Panc1 (cell line): ENCODE results near the gene JAML. TPM values are rescaled to one million over a fixed set of nuclear protein-coding genes. Genes with fewer than 3 reads are reported as not detected.

Experiments
- ATAC-seq: fragments of 200-7000 bp; cut with Tn5 transposase; 2 replicates; pipeline ENCODE4 v1.9.1; 2020; ENCODE audit warnings: mild to moderate bottlenecking, moderate library complexity
- BruUV-seq: library from RNA; stranded (reverse); fragments of 400-500 nt; replicated peaks from 2 replicates; lab custom pipeline; 2021; lab: Mats Ljungman, UMichigan
- CTCF ChIA-PET: fragments of 300-600 bp; sonication (Branson Sonifier 250); formaldehyde crosslinking; loops from one replicate; lab custom pipeline; 2022; ENCODE audit warnings: antibody characterized with exemption; lab: Charles Lee
- POLR2A ChIA-PET: fragments of 300-600 bp; sonication (Branson Sonifier 250); formaldehyde crosslinking; loops from one replicate; lab custom pipeline; 2022; ENCODE audit warnings: antibody characterized with exemption; lab: Charles Lee
- DNase-seq: peaks from one replicate; pipeline ENCODE4 v3.0.0-alpha.2; 2010; ENCODE audit warnings: low read depth, low spot score
- H3K27ac ChIP-seq: 2 replicates; pipeline ENCODE4 v1.5.1; 2011; ENCODE audit warnings: mild to moderate bottlenecking, low read length, inconsistent platforms
- H3K27me3 ChIP-seq: fragments of 200-500 bp; sonication (Bioruptor generic); 2 replicates; pipeline ENCODE4 v1.6.0; 2014; ENCODE audit warnings: low read length, inconsistent platforms; ENCODE audit not compliant: control insufficient read depth, insufficient read depth
- H3K36me3 ChIP-seq: fragments of 200-500 bp; sonication (Bioruptor generic); 2 replicates; pipeline ENCODE4 v1.5.1; 2014; ENCODE audit warnings: inconsistent platforms, mild to moderate bottlenecking, low read length, moderate library complexity; ENCODE audit not compliant: control insufficient read depth, insufficient read depth
- H3K4me1 ChIP-seq: 2 replicates; pipeline ENCODE4 v1.5.1; 2011; ENCODE audit warnings: inconsistent platforms, mild to moderate bottlenecking, low read length, moderate library complexity; ENCODE audit not compliant: control insufficient read depth, insufficient read depth
- H3K4me3 ChIP-seq, 2 experiments: 2 replicates each; pipeline ENCODE4 v1.5.1; 2011 to 2012; ENCODE audit warnings: low read depth in 2 of 2, low read length in 2 of 2, mild to moderate bottlenecking in 2 of 2, inconsistent platforms in 1 of 2, moderate library complexity in 1 of 2
- H3K9me3 ChIP-seq: fragments of 200-500 bp; sonication (Bioruptor generic); 2 replicates; pipeline ENCODE4 v1.5.1; 2014; ENCODE audit warnings: low read depth, mild to moderate bottlenecking, inconsistent platforms, low read length, moderate library complexity; ENCODE audit not compliant: control insufficient read depth, insufficient read depth
- POLR2AphosphoS5 ChIP-seq: IDR thresholded peaks from 2 replicates; pipeline ENCODE4 v1.6.1; 2012; ENCODE audit warnings: mild to moderate bottlenecking, low read depth, low read length, moderate library complexity
- SIN3A ChIP-seq: IDR thresholded peaks from 2 replicates; pipeline ENCODE4 v1.6.1; 2012; ENCODE audit warnings: low read depth, mild to moderate bottlenecking, low read length, moderate library complexity, borderline replicate concordance; ENCODE audit not compliant: insufficient read depth
- TCF7L2 ChIP-seq: IDR thresholded peaks from 2 replicates; pipeline ENCODE4 v1.6.1; 2011; ENCODE audit warnings: mild to moderate bottlenecking, low read depth, low read length, inconsistent platforms
- in situ Hi-C: cut with HindIII; loops from 2 replicates; pipeline ENCODE4 v1.10.0; 2016; ENCODE audit warnings: low sequenced_read_pairs, low pct_unique_long_range_greater_than_20kb
- intact Hi-C: fragments of 100-400 bp; cut with micrococcal nuclease; formaldehyde crosslinking; loops from one replicate; pipeline ENCODE4 v1.10.0; 2022; ENCODE audit not compliant: unreplicated experiment
- total RNA-seq: library from RNA; stranded (reverse); gene quantifications from one replicate; pipeline ENCODE4 v1.2.1, GENCODE V29; 2021; ENCODE audit not compliant: unreplicated experiment
- TF ChIP-seq, protein P1 (sequence below): fragments of 450-650 bp; IDR thresholded peaks from 2 replicates; pipeline ENCODE4 v1.5.1; 2017; ENCODE audit warnings: mild to moderate bottlenecking
- TF ChIP-seq, protein P2 (sequence below), 2 experiments: IDR thresholded peaks; 2 replicates each; pipeline ENCODE4 v1.6.1; 2011 to 2012; ENCODE audit warnings: low read depth in 2 of 2, control low read depth in 1 of 2, low read length in 1 of 2, mild to moderate bottlenecking in 1 of 2, moderate library complexity in 1 of 2; ENCODE audit not compliant: insufficient read depth in 1 of 2

The JAML gene
- total RNA-seq, 1 experiment from 2014 or later: 0.39 TPM

DNA sequence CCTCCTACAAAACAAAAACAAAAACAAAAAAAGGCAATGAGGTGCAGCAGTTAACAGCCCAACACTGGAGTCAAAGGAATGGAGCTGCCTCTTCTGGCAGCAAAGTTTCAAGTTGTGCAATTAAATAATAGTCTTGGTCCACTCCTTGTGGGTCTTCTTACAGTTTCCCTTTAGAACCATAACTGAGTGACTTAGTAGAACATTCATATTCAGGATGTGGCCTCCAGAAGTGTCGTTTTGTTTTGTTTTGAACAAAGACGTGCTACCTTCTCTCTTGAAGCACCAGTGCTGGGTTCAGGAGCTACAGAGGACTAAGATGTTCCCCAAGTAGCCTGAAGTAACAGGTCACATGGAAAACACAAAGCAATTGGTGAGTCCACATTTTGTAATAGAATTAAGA is 2.0 kb upstream of the JAML start:
- ChIA-PET CTCF (interaction anchor here (0.6 kb wide), 1 partner anchor 121 kb away, joined by 3 read pairs; no protein-coding TSS in a partner anchor), POLR2A (no interaction called here)
- ATAC-seq (no peak), DNase-seq (no peak)
- Histone ChIP-seq H3K27ac (no peak overlapping the region), H3K4me3 (no peak overlapping the region), H3K4me1 (no peaks in the 10 kb centered on the region), H3K27me3 (peaks cover 16% of the 10 kb centered on the region), H3K9me3 (no peaks in the 10 kb centered on the region), H3K36me3 (no peaks in the 10 kb centered on the region)
- in situ Hi-C loops (no loop called here), intact Hi-C loops (no loop called here)
- TF ChIP-seq, protein P1, sequence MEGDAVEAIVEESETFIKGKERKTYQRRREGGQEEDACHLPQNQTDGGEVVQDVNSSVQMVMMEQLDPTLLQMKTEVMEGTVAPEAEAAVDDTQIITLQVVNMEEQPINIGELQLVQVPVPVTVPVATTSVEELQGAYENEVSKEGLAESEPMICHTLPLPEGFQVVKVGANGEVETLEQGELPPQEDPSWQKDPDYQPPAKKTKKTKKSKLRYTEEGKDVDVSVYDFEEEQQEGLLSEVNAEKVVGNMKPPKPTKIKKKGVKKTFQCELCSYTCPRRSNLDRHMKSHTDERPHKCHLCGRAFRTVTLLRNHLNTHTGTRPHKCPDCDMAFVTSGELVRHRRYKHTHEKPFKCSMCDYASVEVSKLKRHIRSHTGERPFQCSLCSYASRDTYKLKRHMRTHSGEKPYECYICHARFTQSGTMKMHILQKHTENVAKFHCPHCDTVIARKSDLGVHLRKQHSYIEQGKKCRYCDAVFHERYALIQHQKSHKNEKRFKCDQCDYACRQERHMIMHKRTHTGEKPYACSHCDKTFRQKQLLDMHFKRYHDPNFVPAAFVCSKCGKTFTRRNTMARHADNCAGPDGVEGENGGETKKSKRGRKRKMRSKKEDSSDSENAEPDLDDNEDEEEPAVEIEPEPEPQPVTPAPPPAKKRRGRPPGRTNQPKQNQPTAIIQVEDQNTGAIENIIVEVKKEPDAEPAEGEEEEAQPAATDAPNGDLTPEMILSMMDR: no peak
- no peak for TF ChIP-seq SIN3A
- TF ChIP-seq TCF7L2: no peak
- TF ChIP-seq POLR2AphosphoS5: no peak
- TF ChIP-seq, protein P2, sequence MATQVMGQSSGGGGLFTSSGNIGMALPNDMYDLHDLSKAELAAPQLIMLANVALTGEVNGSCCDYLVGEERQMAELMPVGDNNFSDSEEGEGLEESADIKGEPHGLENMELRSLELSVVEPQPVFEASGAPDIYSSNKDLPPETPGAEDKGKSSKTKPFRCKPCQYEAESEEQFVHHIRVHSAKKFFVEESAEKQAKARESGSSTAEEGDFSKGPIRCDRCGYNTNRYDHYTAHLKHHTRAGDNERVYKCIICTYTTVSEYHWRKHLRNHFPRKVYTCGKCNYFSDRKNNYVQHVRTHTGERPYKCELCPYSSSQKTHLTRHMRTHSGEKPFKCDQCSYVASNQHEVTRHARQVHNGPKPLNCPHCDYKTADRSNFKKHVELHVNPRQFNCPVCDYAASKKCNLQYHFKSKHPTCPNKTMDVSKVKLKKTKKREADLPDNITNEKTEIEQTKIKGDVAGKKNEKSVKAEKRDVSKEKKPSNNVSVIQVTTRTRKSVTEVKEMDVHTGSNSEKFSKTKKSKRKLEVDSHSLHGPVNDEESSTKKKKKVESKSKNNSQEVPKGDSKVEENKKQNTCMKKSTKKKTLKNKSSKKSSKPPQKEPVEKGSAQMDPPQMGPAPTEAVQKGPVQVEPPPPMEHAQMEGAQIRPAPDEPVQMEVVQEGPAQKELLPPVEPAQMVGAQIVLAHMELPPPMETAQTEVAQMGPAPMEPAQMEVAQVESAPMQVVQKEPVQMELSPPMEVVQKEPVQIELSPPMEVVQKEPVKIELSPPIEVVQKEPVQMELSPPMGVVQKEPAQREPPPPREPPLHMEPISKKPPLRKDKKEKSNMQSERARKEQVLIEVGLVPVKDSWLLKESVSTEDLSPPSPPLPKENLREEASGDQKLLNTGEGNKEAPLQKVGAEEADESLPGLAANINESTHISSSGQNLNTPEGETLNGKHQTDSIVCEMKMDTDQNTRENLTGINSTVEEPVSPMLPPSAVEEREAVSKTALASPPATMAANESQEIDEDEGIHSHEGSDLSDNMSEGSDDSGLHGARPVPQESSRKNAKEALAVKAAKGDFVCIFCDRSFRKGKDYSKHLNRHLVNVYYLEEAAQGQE (IDR thresholded peaks at IDR 0.05; ENCODE audit: insufficient read depth in 1 of 2, low read depth in 2 of 2, low read length in 1 of 2): no peak
- BruUV-seq: no TSS peak

DNA sequence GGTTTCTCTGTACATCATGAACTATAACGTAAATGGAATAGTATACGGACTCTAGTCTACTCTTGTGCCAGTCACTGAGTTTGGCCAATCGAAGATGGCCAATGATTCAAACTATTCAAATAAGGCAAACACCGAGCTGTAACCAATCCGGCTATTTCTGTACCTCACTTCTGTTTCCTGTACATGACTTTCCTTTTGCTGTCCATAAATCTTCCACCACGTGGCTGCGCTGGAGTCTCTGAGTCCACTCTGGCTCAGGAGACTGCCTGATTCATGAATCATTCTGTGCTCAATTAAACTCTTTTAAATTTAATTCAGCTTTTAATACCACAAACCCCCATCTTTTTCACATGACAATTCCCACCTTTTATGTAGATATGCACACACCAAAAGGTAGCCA is 1.5 kb upstream of the JAML start:
- ChIA-PET CTCF (no interaction called here), POLR2A (no interaction called here)
- ATAC-seq: no peak
- no TSS peak for BruUV-seq
- TF ChIP-seq, protein P1: no peak
- Histone ChIP-seq H3K36me3 (no peaks in the 10 kb centered on the region), H3K4me3 (no peak overlapping the region), H3K27me3 (peaks cover 18% of the 10 kb centered on the region), H3K4me1 (no peaks in the 10 kb centered on the region), H3K9me3 (no peaks in the 10 kb centered on the region), H3K27ac (no peak overlapping the region)
- in situ Hi-C loops: no loop called here
- intact Hi-C loops: no loop called here
- no peak for DNase-seq
